NCI-H2171 (cell line): ENCODE data around the gene WWP2.
"Not testable (repeated sequence)": the region's sequence is repeated elsewhere in the genome, so short reads cannot be mapped to it uniquely, and the experiment has no call there.

Experiments used
- DNase-seq: peaks from one replicate; lab custom pipeline; 2025; lab: John Stamatoyannopoulos, UW

Gene WWP2

GRCh38 chr16:69831212-69832123, 69.3 kb downstream of the WWP2 start:
- DNase-seq = no peak

DNA sequence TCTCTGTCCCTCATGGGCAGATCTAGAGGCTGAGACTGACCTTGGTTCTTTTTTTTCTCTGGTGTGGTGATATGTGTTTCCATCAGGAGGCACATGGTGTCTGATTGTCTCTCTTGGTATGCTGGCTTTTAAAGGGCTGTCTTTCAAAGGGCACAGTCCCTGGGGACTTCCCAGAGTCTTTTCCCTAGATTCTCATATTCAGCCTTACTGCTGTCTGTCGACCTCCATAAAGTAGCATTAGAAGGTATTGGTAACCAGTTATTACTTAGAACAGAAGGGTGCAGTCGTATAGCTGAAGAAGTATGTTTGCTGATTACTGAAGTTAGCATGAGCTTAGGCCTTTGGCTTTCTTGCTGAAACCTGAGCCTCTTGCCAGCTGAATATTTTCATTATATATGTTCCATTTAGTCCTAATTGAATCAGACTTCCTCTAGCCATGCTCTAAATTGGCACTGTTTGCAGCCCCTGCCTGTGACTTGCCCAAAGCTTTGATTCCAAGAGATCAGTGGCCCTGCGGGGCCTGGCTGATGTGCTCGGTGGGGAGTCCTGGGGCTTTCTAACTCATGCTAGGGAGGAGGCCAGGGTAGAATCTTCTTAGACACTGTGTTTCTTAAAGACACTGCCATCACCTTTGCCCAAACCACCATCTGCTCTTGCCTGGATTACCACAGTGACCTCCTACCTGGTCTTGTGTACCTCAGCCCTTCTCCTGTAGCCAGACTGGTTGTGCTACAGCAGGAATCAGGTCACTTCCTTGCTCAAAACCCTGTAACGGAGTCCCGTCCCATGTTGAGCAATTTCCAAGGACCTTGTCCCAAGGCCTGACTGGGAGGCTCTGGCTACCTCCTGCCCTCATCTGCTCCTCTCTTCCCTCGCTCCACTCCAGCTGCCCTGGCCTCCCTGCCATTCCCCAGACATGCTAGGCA, 71.5 kb downstream of the WWP2 start:
- DNase-seq = peak; percentile 54

DNA sequence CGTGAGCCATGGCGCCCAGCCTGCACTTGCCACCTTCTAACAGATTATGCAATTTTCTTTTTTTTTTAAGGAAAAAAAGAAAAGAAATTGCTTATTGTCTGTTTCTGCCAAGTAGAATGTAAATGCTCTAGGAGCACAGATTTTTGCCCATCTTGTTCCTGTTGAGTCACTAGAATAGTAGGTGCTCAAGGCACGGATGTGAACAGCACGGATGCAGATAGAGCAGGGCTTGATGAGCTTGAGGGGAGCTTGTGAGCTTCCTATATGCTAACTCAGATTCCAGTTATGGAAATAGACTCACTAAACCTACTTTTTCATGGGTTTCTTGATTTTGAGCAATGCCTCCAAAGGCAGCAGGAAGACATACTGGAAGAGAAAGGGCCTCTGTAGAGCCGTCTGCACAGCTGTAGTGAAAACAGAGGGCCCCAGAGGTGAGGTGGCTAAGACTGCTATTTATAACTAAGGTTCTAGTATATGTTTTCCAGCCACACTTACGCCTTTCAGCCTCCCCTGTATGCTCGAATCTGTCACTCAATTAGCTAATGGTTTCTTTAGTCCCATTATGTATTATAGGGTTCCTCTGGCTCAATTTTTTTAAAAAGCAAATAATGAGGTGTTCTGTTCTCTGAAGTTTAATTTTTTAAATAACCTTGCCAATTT, 72.8 kb downstream of the WWP2 start:
- DNase-seq = no peak

DNA sequence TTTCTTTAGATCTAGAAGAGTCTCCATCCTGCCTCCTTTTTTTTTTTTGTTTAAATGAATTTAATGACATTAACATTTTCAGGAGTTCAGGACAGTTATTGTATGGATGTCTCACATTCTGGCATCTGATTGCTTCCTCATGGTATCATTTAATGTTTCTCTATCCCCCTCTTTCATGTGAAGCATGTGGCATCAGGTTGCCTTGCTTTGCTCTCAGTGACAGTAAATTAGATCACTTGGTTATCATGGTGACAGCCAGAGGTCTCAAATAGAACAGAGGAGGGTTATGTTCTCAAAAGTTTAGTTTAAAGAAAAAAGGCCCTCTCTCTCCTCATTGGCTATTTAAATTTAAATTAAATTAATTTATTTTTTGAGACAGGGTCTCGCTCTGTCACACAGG, 74.1 kb downstream of the WWP2 start:
- no peak for DNase-seq

- DNase-seq = no peak
These were observed 75.2 kb downstream of the WWP2 start for GRCh38 chr16:69837380-69837779.

DNA sequence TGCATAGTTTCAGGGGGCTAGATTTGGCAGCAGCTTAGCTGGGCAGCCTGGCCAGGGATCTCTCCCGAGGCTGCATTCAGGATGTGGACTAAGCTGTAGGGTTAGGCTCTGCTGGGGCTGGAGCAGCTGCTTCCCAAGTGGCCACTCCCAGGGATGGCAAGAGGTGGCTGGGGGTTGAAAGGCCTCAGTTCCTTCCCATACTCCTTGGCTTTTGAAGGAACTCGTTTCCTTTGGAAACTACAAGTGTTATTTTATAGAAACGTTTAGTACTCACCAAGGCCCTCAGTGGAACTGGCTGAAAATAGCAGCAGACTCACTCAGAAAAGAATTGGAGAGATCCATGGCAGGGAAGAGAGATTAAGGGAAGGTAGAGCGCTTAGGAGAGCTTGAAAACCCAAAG, 76.4 kb downstream of the WWP2 start:
- DNase-seq = no peak

DNA sequence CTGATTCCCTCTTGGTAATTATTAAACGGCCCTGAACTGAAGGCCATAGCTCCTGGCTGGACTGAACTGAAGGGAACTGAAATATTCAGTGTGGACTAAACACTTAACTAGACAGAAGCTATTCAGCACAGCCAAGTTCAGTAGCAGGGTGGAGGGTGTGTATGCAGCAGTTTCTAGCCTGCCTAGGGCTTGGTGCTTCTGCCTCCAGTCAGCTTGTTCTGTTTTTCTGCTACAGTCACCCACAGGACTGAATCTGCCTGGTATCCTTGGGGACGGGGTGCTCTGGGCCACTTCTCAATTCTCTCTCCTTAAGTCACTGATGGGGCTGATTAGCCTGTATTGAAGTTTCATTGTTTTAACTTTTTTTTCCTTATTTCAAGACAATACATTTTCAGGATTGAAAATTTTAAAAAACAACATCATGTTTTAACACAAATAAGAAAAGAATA, 77.1 kb downstream of the WWP2 start:
- DNase-seq = no peak

GRCh38 chr16:69839798-69840409, 77.8 kb downstream of the WWP2 start:
- DNase-seq = peak; percentile 67

GRCh38 chr16:69840975-69841374, 78.8 kb downstream of the WWP2 start:
- no peak for DNase-seq

GRCh38 chr16:69844441-69844840, 82.3 kb downstream of the WWP2 start:
- DNase-seq = no peak

DNA sequence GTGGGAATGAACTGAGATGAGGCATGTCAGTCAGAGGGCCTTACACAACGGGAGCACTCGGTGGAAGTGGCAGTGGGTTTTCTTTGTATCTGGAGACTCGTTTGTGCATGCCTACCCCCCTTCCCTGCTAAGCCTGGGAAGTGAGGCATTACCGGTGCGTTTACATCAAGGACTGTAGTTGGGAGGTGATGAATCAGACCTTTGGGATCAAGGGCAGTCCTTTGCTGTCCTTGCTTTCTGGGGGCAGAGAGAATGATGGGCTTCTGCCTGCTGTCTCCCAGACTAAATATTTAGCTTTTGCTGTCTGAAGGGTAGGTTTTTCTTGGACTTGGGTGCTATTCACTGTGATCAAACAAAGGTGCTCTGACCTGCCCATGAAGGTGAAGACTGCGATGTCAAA, 83.0 kb downstream of the WWP2 start:
- DNase-seq = no peak

GRCh38 chr16:69847643-69848042, 85.5 kb downstream of the WWP2 start:
- DNase-seq = no peak

DNA sequence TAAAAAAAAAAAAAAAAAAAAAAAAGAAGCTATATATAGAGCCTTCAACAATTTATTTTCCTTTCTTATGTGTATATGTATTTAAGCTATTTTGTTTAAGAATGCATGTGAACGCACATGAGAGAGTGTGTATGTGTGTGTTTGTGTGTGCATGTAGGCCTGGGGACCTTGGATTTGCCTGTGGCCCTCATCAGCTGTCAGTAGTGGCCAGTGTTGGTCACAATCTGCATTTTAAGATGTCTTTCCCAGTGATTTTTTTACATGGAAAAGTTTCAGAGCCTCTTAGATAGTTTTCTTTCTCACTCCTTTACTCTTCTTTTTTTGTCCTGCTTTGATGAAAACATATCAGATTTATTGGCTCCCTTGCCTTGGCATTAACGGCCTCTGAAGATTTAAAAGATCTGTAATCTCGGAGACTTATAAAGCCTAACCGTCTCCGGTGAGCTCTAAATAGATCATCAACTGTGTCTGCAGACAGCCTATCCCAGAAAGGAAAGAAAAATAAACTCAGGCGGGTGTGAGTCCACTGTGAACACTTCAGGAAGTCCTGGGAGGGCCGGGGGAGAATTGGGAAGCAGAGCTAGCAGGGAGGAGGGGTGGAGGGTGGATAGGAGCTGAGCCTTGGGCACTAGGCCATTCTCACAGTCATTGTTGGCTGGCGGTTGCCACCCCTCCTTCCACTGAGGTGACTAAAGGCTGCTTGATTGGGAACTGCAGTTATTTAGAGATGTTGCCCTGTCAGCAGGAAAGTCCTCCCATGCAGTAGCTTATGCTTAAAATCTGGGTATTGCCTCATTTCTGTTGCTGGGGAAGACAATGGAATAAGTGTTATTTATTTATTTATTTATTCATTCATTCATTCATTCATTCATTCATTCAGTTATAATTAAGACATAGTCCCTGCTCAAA, 86.8 kb downstream of the WWP2 start:
- DNase-seq = no peak

DNA sequence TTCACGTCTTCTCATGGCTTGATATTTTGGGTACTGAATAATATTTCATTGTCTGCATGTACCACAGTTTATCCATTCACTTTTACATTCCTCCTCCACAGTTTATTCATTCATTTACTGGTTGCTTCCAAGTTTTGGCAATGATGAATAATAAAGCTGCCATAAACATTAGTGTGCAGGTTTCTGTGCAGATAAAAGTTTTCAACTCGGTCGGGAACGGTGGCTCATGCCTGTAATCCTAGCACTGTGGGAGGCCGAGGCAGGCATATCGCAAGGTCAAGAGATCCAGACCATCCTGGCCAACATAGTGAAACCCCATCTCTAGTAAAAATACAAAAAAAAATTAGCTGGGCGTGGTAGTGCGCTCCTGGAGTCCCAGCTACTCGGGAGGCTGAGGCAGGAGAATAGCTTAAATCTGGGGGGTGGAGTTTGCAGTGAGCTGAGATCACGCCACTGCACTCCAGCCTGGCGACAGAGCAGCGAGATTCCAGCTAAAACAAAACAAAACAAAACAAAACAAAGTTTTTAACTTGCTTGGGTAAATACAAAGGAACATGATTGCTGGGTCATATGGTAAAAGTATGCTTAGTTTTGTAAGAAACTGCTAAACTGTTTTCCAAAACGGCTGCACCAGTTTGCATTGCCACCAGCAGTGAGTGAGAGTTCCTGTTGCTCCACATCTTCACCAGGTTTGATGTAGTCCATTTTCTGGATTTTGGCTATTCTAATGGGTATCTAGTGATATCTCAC, 89.5 kb downstream of the WWP2 start:
- DNase-seq = no peak

- no peak for DNase-seq
These were observed 90.7 kb downstream of the WWP2 start for GRCh38 chr16:69852815-69853214.

DNA sequence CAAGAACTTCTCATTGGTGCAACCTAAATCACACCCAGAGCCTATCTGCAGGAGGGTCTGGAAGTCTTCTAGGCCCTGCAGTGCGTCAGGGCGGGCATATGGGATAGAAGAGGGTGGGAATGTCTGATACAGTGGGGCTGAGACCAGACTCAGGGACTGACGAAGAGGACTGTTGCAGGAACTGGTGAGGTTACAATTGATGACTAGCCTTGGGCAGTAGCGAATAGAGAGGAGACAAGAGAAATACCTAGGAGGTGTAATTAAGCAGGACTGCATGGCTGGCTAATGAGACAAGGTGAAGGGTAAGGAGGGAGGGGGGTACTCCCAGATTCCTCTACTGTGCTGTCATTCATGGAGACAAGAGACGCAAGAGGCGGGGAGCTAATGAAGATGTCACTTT, 91.3 kb downstream of the WWP2 start:
- DNase-seq = no peak

- DNase-seq = not testable (repeated sequence)
These were observed 92.6 kb downstream of the WWP2 start for GRCh38 chr16:69854776-69855175.

DNA sequence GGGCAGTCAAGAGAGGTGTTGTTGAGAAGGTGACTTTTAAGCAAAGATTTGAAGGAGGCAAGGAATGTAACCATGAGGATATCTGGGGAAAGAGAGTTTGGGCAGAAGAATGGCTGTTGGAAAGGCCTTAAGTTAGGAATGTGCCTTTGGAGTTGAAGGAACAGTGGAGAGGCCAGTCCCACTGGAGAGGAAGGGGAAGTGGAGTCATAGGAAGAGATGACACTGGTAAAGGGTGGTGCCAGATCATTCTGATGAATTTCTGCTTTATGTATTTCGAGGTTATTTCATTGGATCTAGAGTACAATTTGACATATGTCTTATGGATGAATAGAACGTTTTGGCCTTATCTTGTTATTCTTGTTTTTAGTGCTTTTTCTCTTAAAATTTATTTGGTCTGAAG, 93.5 kb downstream of the WWP2 start:
- no peak for DNase-seq

DNA sequence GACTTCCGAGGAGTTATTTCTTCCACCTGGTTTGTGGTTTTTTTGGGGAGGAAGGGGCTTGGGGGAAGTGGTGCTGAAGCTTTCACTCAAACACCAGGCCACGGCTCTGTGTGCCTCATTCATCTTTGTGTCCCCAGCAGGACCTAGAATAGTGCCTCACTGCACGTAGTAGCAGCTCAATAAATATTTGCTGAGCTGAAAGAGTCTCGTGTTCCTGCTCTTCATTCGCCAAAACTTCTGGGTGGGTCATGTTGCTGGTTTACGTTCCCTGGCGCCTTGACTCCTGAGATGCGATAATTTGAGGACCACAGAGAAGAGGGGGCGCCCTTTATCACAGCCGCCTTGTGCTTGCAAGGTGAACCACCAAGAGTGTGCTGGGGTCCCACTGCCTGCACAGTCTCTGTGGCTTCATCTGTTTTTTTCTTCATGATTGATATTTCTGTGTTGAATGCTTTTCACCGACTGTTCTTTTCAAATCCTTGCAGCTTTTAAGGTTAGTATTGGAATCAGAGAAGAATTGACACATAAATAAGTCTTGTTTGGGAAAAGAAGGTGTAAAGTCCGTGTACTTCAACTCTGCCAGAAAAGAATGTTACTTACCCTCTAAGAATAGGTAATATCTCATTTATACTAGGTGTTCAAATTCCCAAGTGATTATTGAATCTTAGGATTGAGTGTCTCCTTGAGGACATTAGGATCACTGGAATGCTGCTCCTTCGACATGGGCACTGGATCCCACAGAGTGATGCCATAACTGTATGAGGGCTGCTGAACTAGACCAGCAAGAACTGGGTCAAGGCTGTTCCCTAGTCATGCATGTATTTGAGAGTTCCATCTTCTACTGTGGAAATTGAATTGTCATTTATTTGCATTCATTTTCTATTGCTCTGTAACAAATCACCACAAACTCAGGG, 96.3 kb downstream of the WWP2 start:
- no peak for DNase-seq
